ENCODE measurements around the gene PRAME. TPM values are rescaled to one million over a fixed set of nuclear protein-coding genes. Genes with fewer than 3 reads are reported as not detected.

Gene PRAME
- total and polyA plus RNA-seq, 2 experiments from 2014 or later: not detected

DNA sequence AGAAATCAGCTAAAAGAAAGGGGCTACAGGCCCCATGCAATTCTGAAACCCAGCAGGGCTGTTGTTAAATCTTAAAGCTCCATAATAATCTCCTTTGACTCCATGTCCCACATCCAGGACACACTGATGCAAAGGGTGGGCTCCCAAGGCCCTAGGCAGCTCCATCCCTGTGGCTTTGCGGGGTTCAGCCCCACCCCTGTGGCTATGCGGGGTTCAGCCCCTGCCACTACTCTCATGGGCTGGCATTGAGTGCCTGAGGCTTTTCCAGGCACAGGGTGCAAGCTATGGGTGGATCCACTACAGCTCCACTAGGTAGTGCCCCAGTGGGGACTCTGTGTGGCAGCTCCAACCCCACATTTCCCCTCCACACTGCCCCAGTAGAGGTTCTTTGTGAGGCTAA, 30.3 kb downstream of the PRAME start (continued):
- TF ChIP-seq REST (IDR thresholded peaks at IDR 0.05; ENCODE audit: unreplicated experiment) (no peak), JUNB (IDR thresholded peaks at IDR 0.05; ENCODE audit: unreplicated experiment) (no peak), EZH2 (IDR thresholded peaks at IDR 0.05; ENCODE audit: low read depth, unreplicated experiment) (no peak)

DNA sequence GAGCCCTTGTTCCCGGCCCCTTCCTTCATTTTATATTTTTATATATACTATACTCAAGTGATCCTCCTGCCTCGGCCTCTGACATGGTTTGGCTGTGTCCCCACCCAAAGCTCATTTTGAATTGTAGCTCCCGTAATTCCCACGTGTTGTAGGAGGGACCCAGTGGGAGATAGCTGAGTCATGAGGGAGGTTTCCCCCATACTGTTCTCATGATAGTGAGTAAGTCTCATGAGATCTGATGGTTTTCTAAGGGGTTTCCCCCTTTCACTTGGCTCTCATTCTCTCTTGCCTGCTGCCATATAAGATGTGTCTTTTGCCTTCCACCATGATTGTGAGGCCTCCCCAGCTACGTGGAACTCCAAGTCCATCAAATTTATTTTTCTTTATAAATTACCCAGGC, 31.8 kb downstream of the PRAME start:
- no peak overlapping the region for H3K4me3 ChIP-seq
- no peak overlapping the region for H3K4me2 ChIP-seq
- H3K9me2 ChIP-seq (ENCODE audit: insufficient read depth): peaks cover 3% of the 10 kb centered on the region; the same call in 1 of the 2 replicates
- Mint-ChIP-seq H3K27ac (no peak overlapping the region), H3K4me3 (no peak overlapping the region), H3K36me3 (ENCODE audit: low read depth) (no peaks in the 10 kb centered on the region), H3K4me1 (no peaks in the 10 kb centered on the region), H3K9me3 (peaks cover 5% of the 10 kb centered on the region; the same call in 1 of the 3 replicates), H3K27me3 (ENCODE audit: insufficient read depth, low read depth, poor library complexity) (peaks cover 63% of the 10 kb centered on the region)
- no peaks in the 10 kb centered on the region for H3F3A ChIP-seq (replicated peaks; ENCODE audit: low read depth)
- H3K4me1 ChIP-seq (ENCODE audit: insufficient read depth): no peaks in the 10 kb centered on the region
- no peak overlapping the region for H3K27ac ChIP-seq (ENCODE audit: low read depth)
- H3K79me2 ChIP-seq (replicated peaks; ENCODE audit: insufficient read depth): no peaks in the 10 kb centered on the region
- H3K36me3 ChIP-seq (ENCODE audit: insufficient read depth): no peaks in the 10 kb centered on the region
- DNase-seq (ENCODE audit: low spot score): no peak
- no peak overlapping the region for H2AFZ ChIP-seq
- ATAC-seq: no peak
- H4K20me1 ChIP-seq (replicated peaks; ENCODE audit: insufficient read depth): no peaks in the 10 kb centered on the region
- peaks cover 99% of the 10 kb centered on the region for H3K27me3 ChIP-seq (ENCODE audit: insufficient read depth)
- no peak for TF ChIP-seq POLR2AphosphoS5 (IDR thresholded peaks at IDR 0.05; ENCODE audit: low read depth)
- TF ChIP-seq JUNB (IDR thresholded peaks at IDR 0.05; ENCODE audit: unreplicated experiment): no peak
- no peak for TF ChIP-seq CTCF (conservative IDR thresholded peaks at IDR 0.05; ENCODE audit: low read depth in 2 of 2)
- TF ChIP-seq, protein P1, sequence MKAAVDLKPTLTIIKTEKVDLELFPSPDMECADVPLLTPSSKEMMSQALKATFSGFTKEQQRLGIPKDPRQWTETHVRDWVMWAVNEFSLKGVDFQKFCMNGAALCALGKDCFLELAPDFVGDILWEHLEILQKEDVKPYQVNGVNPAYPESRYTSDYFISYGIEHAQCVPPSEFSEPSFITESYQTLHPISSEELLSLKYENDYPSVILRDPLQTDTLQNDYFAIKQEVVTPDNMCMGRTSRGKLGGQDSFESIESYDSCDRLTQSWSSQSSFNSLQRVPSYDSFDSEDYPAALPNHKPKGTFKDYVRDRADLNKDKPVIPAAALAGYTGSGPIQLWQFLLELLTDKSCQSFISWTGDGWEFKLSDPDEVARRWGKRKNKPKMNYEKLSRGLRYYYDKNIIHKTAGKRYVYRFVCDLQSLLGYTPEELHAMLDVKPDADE (IDR thresholded peaks at IDR 0.05): no peak
- TF ChIP-seq EZH2 (IDR thresholded peaks at IDR 0.05; ENCODE audit: low read depth, unreplicated experiment): no peak
- no peak for TF ChIP-seq ZNF331 (CRISPR knock-in tag; IDR thresholded peaks at IDR 0.05; ENCODE audit: low read depth)
- TF ChIP-seq EZH2phosphoT487 (IDR thresholded peaks at IDR 0.05; ENCODE audit: unreplicated experiment): no peak
- TF ChIP-seq REST (IDR thresholded peaks at IDR 0.05; ENCODE audit: unreplicated experiment): no peak
